ENCODE data around the gene LRRN3.

- TF ChIP-seq EP300 (IDR thresholded peaks at IDR 0.05; ENCODE audit: borderline replicate concordance in 1 of 2, control insufficient read depth in 1 of 2, low read depth in 2 of 2, low read length in 2 of 2), result no peak
- no peak for TF ChIP-seq ZBED1 (IDR thresholded peaks at IDR 0.05; ENCODE audit: borderline replicate concordance)
- TF ChIP-seq RFX5 (IDR thresholded peaks at IDR 0.05; ENCODE audit: low read depth, low read length), result no peak
- no peak for TF ChIP-seq HCFC1 (IDR thresholded peaks at IDR 0.05; ENCODE audit: low read length)
Observed at GRCh38 chr7:111173990-111174389, 83.1 kb downstream of the LRRN3 start.

All from GM12878 (cell line).